GM13976 (cell line): ENCODE results near the gene NDUFB8.

Experiments used
- DNase-seq: peaks from one replicate; pipeline ENCODE4 v3.0.0; 2012; ENCODE audit warnings: low spot score
- CTCF ChIP-seq: IDR thresholded peaks from 2 replicates; pipeline ENCODE4 v1.5.1; 2012; ENCODE audit warnings: borderline replicate concordance, mild to moderate bottlenecking; ENCODE audit not compliant: insufficient read depth; ENCODE audit errors: extremely low read depth, missing control alignments, control extremely low read depth
- in situ Hi-C: fragments of 300-500 bp; cut with MboI; formaldehyde crosslinking; loops from one replicate; pipeline ENCODE4 v1.12.0; 2022; ENCODE audit warnings: low sequenced_read_pairs, mixed read lengths, inconsistent platforms; ENCODE audit not compliant: unreplicated experiment

NDUFB8 gene

GRCh38 chr10:100505164-100505563, 24.5 kb downstream of the NDUFB8 start:
- in situ Hi-C loops = no loop called here
- no peak for DNase-seq
- TF ChIP-seq CTCF = no peak

GRCh38 chr10:100504096-100504495, 25.6 kb downstream of the NDUFB8 start:
- in situ Hi-C loops = no loop called here
- no peak for TF ChIP-seq CTCF
- no peak for DNase-seq

- in situ Hi-C loops = no loop called here
- no peak for DNase-seq
- no peak for TF ChIP-seq CTCF
Observed at GRCh38 chr10:100502926-100503494, 26.7 kb downstream of the NDUFB8 start.

GRCh38 chr10:100501423-100501822, 28.2 kb downstream of the NDUFB8 start:
- DNase-seq = no peak
- TF ChIP-seq CTCF = no peak
- in situ Hi-C loops = no loop called here

- in situ Hi-C loops = no loop called here
- no peak for TF ChIP-seq CTCF
- DNase-seq = no peak
Observed at GRCh38 chr10:100498059-100498458, 31.6 kb downstream of the NDUFB8 start.

GRCh38 chr10:100496567-100496966, 33.1 kb downstream of the NDUFB8 start:
- DNase-seq = no peak
- in situ Hi-C loops = no loop called here
- no peak for TF ChIP-seq CTCF
